HFFc6 (cell line): Measurements from ENCODE around the gene OLFML3. TPM values are rescaled to one million over a fixed set of nuclear protein-coding genes. Genes with fewer than 3 reads are reported as not detected.

Experiments used
- DNase-seq: peaks from one replicate; pipeline ENCODE4 v3.0.0-alpha.2; 2018
- H3K27ac Mint-ChIP-seq: 2 replicates; pipeline ENCODE4 v1.8.0; 2020; ENCODE audit warnings: mild to moderate bottlenecking, mixed read lengths
- H3K27me3 Mint-ChIP-seq: 2 replicates; pipeline ENCODE4 v1.8.0; 2021; ENCODE audit warnings: mild to moderate bottlenecking, moderate library complexity, mixed read lengths; ENCODE audit not compliant: insufficient read depth
- H3K36me3 Mint-ChIP-seq: 2 replicates; pipeline ENCODE4 v1.8.0; 2021; ENCODE audit warnings: low read depth, mixed read lengths
- H3K4me1 Mint-ChIP-seq: 2 replicates; pipeline ENCODE4 v1.8.0; 2020; ENCODE audit warnings: low read depth, mixed read lengths
- H3K4me3 Mint-ChIP-seq: 2 replicates; pipeline ENCODE4 v1.8.0; 2020; ENCODE audit warnings: mild to moderate bottlenecking, moderate library complexity, mixed read lengths
- H3K9me3 Mint-ChIP-seq: 2 replicates; pipeline ENCODE4 v1.8.0; 2020; ENCODE audit warnings: mild to moderate bottlenecking, mixed read lengths
- long read RNA-seq: library from polyadenylated mRNA; unstranded; transcript quantifications from one replicate; pipeline ENCODE4 v2.0.0, GENCODE V29; 2019
- total RNA-seq, 6 experiments: library from RNA; stranded (reverse); fragmentation: NEBNext Ultra II Directional; extraction: Animal tissue kit (Norgen Biotek cat#: 25700); gene quantifications; 2 replicates in 1 of 6; 3 replicates in 5 of 6; pipeline ENCODE4 v1.2.3, GENCODE V29; 2021
- TF ChIP-seq, protein P1 (sequence below): fragments of 200-600 bp; sonication (generic); IDR thresholded peaks from 2 replicates; pipeline ENCODE4 v1.5.0; 2021; ENCODE audit warnings: antibody characterized with exemption, mild to moderate bottlenecking

The OLFML3 gene, protein sequence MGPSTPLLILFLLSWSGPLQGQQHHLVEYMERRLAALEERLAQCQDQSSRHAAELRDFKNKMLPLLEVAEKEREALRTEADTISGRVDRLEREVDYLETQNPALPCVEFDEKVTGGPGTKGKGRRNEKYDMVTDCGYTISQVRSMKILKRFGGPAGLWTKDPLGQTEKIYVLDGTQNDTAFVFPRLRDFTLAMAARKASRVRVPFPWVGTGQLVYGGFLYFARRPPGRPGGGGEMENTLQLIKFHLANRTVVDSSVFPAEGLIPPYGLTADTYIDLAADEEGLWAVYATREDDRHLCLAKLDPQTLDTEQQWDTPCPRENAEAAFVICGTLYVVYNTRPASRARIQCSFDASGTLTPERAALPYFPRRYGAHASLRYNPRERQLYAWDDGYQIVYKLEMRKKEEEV
- total RNA-seq, result 100 to 1,000 TPM in 4 of 6 experiments, 10 to 100 TPM in 2; 66.4 to 130 (median 123) TPM
- long read RNA-seq, transcript OLFML3-201 (3 exons, 1,780 nt), result major isoform, 76 of 80 reads
- long read RNA-seq, partial matches to known transcripts, result 4 of 80 reads
- long read RNA-seq, other reads (novel, unspliced or antisense), result 0 of 80 reads

- H3K36me3 Mint-ChIP-seq, result peaks cover 23% of the 10 kb centered on the region
- no peaks in the 10 kb centered on the region for H3K9me3 Mint-ChIP-seq
- DNase-seq, result peak; percentile 93
- H3K4me1 Mint-ChIP-seq, result peaks cover 96% of the 10 kb centered on the region
- H3K27ac Mint-ChIP-seq, result peak within 1 kb of the TSS; percentile 96
- H3K27me3 Mint-ChIP-seq, result peaks cover 4% of the 10 kb centered on the region
- TF ChIP-seq, protein P1, sequence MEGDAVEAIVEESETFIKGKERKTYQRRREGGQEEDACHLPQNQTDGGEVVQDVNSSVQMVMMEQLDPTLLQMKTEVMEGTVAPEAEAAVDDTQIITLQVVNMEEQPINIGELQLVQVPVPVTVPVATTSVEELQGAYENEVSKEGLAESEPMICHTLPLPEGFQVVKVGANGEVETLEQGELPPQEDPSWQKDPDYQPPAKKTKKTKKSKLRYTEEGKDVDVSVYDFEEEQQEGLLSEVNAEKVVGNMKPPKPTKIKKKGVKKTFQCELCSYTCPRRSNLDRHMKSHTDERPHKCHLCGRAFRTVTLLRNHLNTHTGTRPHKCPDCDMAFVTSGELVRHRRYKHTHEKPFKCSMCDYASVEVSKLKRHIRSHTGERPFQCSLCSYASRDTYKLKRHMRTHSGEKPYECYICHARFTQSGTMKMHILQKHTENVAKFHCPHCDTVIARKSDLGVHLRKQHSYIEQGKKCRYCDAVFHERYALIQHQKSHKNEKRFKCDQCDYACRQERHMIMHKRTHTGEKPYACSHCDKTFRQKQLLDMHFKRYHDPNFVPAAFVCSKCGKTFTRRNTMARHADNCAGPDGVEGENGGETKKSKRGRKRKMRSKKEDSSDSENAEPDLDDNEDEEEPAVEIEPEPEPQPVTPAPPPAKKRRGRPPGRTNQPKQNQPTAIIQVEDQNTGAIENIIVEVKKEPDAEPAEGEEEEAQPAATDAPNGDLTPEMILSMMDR, result peak; percentile 84
- H3K4me3 Mint-ChIP-seq, result peak within 1 kb of the TSS; percentile 91
Observed at GRCh38 chr1:113978863-113979702, at the start of gene OLFML3. Gene OLFML3, plus strand, starts transcription at chr1:113979474. Its CDS starts 43 bp downstream, at chr1:113979517.

- H3K4me3 Mint-ChIP-seq, result peak overlapping the region; percentile 97
- peaks cover 56% of the 10 kb centered on the region for H3K4me1 Mint-ChIP-seq
- TF ChIP-seq, protein P1, result peak; percentile 57
- peaks cover 13% of the 10 kb centered on the region for H3K27me3 Mint-ChIP-seq
- H3K27ac Mint-ChIP-seq, result peak overlapping the region; percentile 100
- H3K36me3 Mint-ChIP-seq, result peaks cover 11% of the 10 kb centered on the region; the same call in 1 of the 2 replicates
- DNase-seq, result peak; percentile 50
- no peaks in the 10 kb centered on the region for H3K9me3 Mint-ChIP-seq
Observed at GRCh38 chr1:113929750-113930498, 49.4 kb upstream of the OLFML3 start.

- Mint-ChIP-seq H3K36me3 (peaks cover 11% of the 10 kb centered on the region; the same call in 1 of the 2 replicates), H3K27me3 (peaks cover 12% of the 10 kb centered on the region), H3K27ac (peak overlapping the region; percentile 100), H3K9me3 (no peaks in the 10 kb centered on the region), H3K4me3 (peak overlapping the region; percentile 97), H3K4me1 (peaks cover 56% of the 10 kb centered on the region)
- DNase-seq, result peak; percentile 82
- TF ChIP-seq, protein P1, result no peak
Observed at GRCh38 chr1:113930499-113931161, 48.6 kb upstream of the OLFML3 start.

GRCh38 chr1:113931451-113931851, 47.8 kb upstream of the OLFML3 start:
- Mint-ChIP-seq H3K4me3 (peak overlapping the region; percentile 97), H3K27ac (peak overlapping the region; percentile 100), H3K27me3 (peaks cover 12% of the 10 kb centered on the region), H3K36me3 (peaks cover 11% of the 10 kb centered on the region; the same call in 1 of the 2 replicates), H3K4me1 (peaks cover 63% of the 10 kb centered on the region), H3K9me3 (no peaks in the 10 kb centered on the region)
- TF ChIP-seq, protein P1, result no peak
- peak; percentile 65 for DNase-seq
